HG03432 (cell line): ENCODE data around the gene TRPM1.
"Not testable (repeated sequence)": the region's sequence is repeated elsewhere in the genome, so short reads cannot be mapped to it uniquely, and the experiment has no call there.

ENCODE experiments used
- ATAC-seq: cut with Tn5 transposase; IDR thresholded peaks from one replicate; pipeline ENCODE4 v1.9.1; 2021; ENCODE audit warnings: mild to moderate bottlenecking, moderate library complexity; ENCODE audit not compliant: unreplicated experiment

The TRPM1 gene

GRCh38 chr15:31127596-31128261, 26.2 kb upstream of the TRPM1 start:
- no peak for ATAC-seq

- no peak for ATAC-seq
Observed at GRCh38 chr15:31125061-31125460, 23.5 kb upstream of the TRPM1 start.

DNA sequence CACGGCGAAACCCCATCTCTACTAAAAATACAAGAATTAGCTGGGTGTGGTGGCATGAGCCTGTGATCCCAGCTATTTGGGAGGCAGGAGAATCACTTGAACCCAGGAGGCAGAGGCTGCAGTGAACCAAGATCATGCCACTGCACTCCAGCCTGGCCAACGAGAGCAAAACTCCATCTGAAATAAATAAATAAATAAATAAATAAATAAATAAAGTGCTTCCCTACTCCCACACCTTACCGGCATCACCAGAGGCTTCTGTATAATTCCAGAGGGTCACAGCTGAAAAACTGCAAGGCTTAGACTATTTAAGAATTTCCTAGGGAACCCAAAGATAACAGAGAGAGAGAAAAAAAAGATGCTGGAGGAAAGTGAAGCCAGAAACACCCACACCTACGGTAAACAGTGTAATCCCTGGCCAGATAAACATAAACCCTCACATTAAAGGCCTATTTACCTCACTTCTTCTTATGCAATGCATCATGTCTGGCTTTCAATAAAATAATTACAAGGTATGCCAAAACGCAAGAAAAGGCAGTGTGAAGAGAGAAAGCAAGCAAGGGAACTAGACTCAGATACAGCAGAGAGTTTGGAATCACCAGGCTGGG, 15.0 kb upstream of the TRPM1 start:
- no peak for ATAC-seq

DNA sequence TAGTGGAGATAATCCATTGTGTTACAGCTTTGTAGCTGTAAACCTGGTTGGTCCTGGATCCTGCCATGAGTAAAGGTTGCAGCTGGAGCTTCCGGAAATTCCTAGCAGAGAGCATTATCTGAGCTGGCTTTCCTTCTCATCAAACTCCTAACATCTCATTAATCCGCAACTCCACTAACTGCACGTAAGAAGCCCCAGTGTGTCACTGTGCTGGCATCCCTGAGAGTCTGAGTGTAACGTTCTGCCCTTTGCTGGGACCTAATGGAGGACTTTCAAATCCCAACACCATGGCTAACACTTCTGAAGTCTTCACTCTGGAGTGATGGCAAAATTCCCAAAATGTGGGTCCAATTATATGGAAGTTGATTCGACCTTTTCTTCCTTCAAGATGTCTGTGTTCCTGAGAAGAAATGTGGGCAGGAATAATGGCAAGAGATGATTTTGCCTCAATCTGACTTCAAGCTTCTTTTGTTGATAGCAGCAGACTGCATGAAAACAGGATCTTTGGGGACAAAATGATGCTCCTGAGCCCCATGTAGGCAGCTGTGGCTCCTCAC, 9.6 kb upstream of the TRPM1 start:
- no peak for ATAC-seq

DNA sequence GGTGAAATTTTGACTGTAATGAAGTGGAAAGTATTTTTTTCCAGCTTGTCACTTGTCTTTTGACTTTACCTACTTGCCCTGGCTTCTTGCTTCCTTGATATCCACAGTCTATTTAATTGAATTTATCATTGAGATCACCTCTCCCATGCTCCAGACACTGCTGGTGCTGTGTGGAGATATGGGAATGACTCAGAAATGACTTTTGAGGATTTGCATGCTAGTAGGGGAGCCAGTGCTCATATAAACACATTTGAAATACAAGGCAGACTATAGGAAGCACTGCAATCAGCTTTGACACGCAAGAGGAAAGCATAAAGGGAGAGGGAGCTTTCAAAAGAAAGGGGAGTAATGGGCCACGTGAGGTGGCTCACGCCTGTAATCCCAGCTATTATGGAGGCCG, 7.3 kb upstream of the TRPM1 start:
- ATAC-seq, result no peak

GRCh38 chr15:31106495-31107300, 5.2 kb upstream of the TRPM1 start:
- ATAC-seq, result no peak

GRCh38 chr15:31104003-31104402, 2.5 kb upstream of the TRPM1 start:
- ATAC-seq, result no peak

DNA sequence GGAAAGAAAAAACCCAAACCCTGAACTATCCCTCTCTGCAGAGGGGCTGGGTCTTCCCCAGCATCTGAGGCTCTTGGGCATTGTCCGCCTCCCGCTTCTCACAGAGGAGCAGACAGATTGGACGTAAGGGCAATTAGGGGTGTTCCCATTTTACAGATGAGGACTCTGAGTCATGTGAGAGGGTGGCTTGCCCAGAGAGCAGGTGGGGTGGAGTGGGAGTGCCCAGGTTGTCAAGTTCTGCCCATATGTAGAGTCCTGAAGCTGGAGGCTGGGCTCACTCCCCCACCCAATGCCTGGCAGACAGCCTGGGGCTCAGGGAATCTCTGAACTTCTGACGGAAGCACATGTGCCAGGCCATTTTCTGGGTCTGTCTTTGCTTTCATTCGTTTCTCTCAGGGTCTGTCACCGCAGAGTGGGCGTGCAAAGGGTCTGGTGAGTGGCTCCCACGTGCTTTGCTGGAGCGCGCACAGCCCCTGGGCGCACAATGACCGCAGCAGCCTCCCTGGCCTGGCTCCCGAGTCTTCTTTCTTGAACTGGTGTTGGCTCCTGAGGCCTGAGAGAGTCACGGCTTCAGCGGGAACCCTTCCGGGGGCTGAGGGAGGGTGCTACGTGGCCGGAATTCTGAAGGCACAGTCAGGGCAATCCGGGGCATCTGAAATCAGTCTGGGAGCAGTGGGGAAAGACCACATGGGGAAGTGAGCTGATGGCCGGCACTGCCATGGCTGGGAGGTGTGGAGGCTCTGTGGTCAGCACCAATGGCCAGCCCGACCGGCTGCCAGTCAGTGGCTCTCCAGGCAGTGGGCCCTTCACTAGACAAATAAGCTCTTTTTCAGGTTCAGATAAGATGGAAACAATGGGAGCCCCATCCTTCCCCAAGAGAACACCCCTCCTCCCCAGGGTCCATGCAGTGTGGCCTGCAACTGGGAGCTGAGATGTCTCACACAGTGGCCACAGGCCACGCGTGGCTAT, 1.1 kb upstream of the TRPM1 start:
- no peak for ATAC-seq

DNA sequence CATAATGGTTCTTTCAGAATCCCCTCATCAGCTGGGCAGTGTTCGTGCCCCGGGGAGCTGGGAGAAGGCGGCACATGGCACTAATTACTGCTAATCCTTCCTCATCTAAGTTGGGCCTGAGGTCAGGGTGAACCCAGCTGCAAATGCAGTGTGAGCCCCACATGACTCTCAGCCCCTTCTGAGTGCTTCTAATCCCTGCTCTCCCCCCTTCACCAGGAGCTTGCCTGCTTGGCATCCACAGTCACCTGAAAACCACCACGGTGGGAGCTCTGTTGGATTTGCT, 455 bp upstream of the TRPM1 start:
- no peak for ATAC-seq

DNA sequence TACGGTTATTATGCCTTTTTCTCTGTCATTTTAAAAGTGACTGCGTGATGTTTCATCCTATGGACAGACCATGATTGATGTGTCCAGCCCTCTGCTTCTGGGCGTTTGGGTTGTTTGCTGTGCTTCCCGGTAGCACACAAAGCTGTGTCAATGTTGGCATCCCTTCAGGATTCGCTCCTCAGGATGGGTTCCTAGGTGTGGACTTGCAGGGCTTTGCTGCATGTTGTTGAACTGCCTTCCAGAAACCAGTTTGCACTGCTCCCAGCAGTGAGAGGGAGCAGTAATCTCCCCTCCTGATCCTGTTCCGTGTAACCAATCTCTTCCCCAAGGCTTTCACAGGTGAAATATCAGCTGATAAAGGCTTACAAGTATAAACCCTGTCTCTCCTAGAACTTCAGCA, 787 bp downstream of the TRPM1 start:
- ATAC-seq, result no peak

DNA sequence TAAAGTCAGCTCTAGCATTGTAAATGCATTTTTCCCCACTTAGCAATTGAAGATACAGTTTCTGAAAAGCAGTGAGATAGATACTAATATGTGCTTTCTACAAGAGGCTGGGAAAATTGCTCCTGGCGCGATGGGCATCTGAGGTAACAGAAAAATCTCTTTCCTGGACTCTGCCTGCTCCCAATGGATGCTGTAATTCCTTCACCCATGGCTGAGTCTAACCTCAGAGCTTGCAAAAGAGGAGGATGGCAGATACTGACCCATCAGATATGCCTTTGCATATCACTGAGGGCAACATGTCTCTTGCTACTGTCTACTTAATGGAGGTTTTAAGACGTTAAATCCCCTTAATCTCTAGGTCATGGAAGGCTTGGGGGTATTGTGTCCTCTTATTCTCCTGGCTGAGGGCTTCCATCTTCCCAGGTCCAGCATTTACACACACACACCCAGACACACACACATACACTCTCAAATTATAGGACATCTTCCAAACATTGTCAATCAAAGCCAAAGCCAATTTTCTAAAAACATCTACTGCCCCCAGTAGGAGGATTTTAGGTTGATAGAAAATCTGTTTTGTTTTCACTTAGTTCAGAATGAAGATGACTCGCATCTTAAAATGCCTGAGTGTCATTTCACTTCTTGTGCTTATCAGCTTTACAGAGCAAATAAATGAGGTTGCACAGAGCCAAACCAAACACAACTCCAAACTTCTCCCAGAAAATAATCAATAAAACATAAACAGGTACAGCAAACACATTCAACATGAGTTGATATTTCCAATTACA, 2.4 kb downstream of the TRPM1 start:
- no peak for ATAC-seq

- ATAC-seq, result no peak
Observed at GRCh38 chr15:31098491-31098917, 3.0 kb downstream of the TRPM1 start.

DNA sequence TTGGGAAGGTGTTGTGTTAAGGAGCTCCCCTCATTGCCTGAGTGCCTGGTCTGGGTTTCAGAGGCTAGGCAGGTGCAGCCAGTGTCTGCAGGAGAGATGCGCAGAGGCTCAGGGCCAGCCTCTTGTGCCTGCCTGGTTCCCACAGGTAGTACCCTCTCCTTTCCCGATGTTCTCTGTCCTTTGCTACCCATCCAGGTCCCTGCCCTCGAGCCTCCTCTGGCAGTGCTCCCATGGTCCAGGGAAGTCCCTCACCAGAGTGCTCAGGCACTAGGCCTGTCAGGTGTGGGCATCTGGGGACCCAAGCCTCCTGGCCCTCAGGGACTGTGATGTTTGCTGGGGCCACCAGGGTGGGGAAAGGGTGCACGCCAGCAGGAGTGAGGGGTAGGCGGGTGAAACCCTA, 5.0 kb downstream of the TRPM1 start:
- ATAC-seq, result no peak

- ATAC-seq, result no peak
Observed at GRCh38 chr15:31091481-31091880, 10.0 kb downstream of the TRPM1 start.

- ATAC-seq, result no peak
Observed at GRCh38 chr15:31090766-31091165, 10.8 kb downstream of the TRPM1 start.

DNA sequence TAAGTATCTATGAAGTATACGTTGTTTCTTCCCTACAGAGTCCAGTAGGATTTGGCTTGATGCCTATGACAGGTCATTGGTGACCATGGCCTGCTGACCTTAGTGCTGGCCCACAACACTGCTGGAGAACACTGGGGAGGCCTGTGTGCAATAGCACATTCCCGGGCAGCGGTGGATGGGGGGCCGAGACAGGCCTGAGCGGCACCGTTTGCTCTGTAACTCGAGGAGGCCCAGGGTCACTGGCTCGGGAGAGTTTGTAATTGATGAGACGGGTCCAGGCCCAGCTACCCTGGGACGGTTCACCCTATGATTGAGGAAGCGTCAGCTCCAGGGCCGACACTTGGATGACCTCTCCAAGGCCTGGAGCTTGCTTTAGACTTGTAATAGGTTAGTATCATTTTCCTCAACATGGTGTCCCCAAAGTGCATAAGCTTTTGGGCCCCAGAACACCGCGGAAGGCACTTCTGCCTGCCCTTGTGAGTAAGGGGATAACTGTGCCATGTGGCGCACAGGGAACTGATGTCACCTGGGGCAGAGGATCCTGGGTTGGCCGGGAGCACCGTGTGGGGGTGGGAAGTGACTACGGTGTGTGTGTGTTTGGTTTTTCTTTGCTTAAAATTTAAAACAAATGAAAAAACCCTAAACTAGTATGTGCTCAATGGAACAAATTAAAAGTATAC, 12.0 kb downstream of the TRPM1 start:
- no peak for ATAC-seq

DNA sequence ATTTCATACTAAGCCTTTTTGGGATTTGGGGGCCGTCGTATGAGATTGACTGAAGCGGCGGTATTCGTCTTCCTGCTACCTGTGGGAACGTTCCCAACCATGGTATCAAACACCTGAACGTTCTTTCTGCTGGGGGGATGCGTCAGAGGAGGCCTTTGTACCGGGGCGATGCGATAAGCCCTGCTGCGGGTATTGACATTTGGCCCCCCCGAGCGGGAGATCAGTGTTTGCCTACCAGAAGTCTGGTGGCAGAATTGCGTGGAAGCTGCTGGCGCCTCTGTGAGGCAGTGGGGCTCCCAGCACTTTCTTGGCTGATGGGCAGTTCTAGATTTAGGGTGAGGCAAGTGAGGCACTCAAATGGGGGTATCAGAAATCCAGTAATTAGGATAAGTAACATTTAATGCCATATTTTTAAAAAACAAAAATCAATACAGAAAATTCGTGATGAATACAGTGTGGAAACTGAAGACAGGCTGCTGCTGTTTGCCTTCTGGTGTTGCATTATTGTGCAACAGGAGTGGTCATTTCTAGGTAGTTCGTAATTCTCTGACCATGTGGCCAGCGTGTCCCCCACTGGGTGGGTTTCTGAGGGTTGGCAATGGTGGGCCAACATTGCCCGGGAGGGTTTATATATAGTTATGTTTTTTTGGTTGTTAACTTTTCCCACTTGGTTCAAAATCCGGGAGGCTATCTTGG, 12.7 kb downstream of the TRPM1 start:
- no peak for ATAC-seq

DNA sequence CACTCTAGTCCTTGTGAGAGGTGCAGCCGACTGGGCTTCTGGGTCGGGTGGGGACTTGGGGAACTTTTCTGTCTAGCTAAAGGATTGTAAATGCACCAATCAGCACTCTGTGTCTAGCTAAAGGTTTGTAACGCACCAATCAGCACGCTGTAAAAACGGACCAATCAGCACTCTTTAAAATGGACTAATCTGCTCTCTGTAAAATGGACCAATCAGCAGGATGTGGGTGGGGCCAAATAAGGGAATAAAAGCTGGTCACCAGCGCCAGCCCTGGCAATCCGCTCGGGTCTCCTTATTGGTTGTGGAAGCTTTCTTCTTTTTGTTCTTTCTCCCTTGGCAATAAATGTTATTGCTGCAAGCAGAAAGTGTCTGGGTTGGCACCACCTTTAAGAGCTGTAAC, 13.5 kb downstream of the TRPM1 start:
- ATAC-seq, result not testable (repeated sequence)

DNA sequence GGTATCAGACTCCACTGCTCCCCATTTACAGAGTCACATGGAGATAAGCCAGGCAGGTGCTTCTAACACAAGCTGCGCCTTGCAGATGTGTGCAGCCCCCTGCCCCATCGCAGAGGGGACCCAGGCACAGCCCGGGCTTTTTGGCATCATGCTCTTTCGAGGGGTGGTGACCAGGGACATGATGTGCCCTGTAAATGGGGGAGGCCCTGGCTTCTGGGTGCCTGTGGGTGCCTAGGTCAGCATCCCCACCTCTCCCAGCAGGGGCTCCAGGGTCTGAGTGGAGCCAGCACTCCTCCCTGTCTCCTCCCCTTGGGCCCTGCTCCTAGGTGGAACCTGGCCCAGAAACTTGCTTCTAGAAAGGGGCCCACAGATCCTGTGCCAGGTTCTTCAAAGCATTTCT, 15.2 kb downstream of the TRPM1 start:
- ATAC-seq, result no peak
